HepG2 (cell line): Measurements from ENCODE around the gene ABCG5. TPM values are rescaled to one million over a fixed set of nuclear protein-coding genes. Genes with fewer than 3 reads are reported as not detected.

ENCODE experiments used
- ADNP ChIP-seq: sonication (generic); formaldehyde crosslinking; IDR thresholded peaks from 2 replicates; pipeline ENCODE4 v1.4.0; 2020; ENCODE audit warnings: missing genetic modification reagents
- AKAP8 ChIP-seq: sonication (generic); formaldehyde crosslinking; IDR thresholded peaks from 2 replicates; pipeline ENCODE4 v1.5.1; 2020; ENCODE audit warnings: mild to moderate bottlenecking, missing genetic modification reagents
- ATF5 ChIP-seq: sonication (generic); formaldehyde crosslinking; IDR thresholded peaks from 2 replicates; pipeline ENCODE4 v1.4.0; 2020; ENCODE audit warnings: mild to moderate bottlenecking, low read depth, missing genetic modification reagents
- GRHL1 ChIP-seq: sonication (generic); formaldehyde crosslinking; conservative IDR thresholded peaks from 2 replicates; pipeline ENCODE4 v1.8.0; 2022; ENCODE audit warnings: missing genetic modification reagents
- IKZF1 ChIP-seq: fragments of 450-650 bp; IDR thresholded peaks from 2 replicates; pipeline ENCODE4 v1.7.1; 2016
- KDM1A ChIP-seq: IDR thresholded peaks from 2 replicates; pipeline ENCODE4 v1.6.1; 2016; ENCODE audit warnings: missing compliant biosample characterization
- KLF16 ChIP-seq, 2 experiments: sonication (generic) in 1 of 2; formaldehyde crosslinking in 1 of 2; IDR thresholded peaks; 2 replicates each; pipeline versions ENCODE4 v1.6.1 to v1.8.0; 2016 to 2023; ENCODE audit warnings: missing genetic modification reagents in 2 of 2, missing compliant biosample characterization in 1 of 2
- MYPOP ChIP-seq: sonication (generic); formaldehyde crosslinking; IDR thresholded peaks from 2 replicates; pipeline ENCODE4 v1.8.1; 2023; ENCODE audit warnings: mild to moderate bottlenecking, moderate library complexity, missing genetic modification reagents
- NFAT5 ChIP-seq: sonication (generic); formaldehyde crosslinking; IDR thresholded peaks from 2 replicates; pipeline ENCODE4 v1.4.0; 2020; ENCODE audit warnings: missing genetic modification reagents
- NR2F2 ChIP-seq: IDR thresholded peaks from 2 replicates; pipeline ENCODE4 v1.6.1; 2012; ENCODE audit warnings: low read depth, inconsistent platforms, borderline replicate concordance
- POLR2G ChIP-seq: fragments of 200-400 bp; formaldehyde crosslinking; IDR thresholded peaks from 2 replicates; pipeline ENCODE4 v1.6.1; 2018; ENCODE audit warnings: mild to moderate bottlenecking, low read depth, low read length, moderate library complexity
- PRDM10 ChIP-seq: sonication (generic); formaldehyde crosslinking; IDR thresholded peaks from 2 replicates; pipeline ENCODE4 v1.4.0; 2020; ENCODE audit warnings: low read depth, missing genetic modification reagents
- RELA ChIP-seq: sonication (generic); formaldehyde crosslinking; IDR thresholded peaks from 2 replicates; pipeline ENCODE4 v1.4.0; 2020; ENCODE audit warnings: missing genetic modification reagents
- ZNF17 ChIP-seq: sonication (generic); formaldehyde crosslinking; IDR thresholded peaks from 2 replicates; pipeline ENCODE4 v1.5.0; 2020; ENCODE audit warnings: mild to moderate bottlenecking, missing genetic modification reagents
- ZNF557 ChIP-seq: sonication (generic); formaldehyde crosslinking; IDR thresholded peaks from 2 replicates; pipeline ENCODE4 v1.4.0; 2020; ENCODE audit warnings: missing genetic modification reagents
- ZNF615 ChIP-seq: sonication (generic); formaldehyde crosslinking; IDR thresholded peaks from 2 replicates; pipeline ENCODE4 v1.5.0; 2020; ENCODE audit warnings: mild to moderate bottlenecking, missing genetic modification reagents, borderline replicate concordance
- ZNF746 ChIP-seq: sonication (generic); formaldehyde crosslinking; IDR thresholded peaks from 2 replicates; pipeline ENCODE4 v1.8.0; 2022; ENCODE audit warnings: mild to moderate bottlenecking, missing genetic modification reagents
- polyA plus RNA-seq, 8 experiments: library from polyadenylated mRNA; depleted of rRNA in 3 of 8; stranded (reverse) in 7 of 8; unstranded in 1 of 8; fragments of >200 nt; fragmentation: Illumina TruSeq in 4 of 8; extraction: Trizol in 4 of 8; gene quantifications; 2 replicates each; pipeline versions ENCODE4 v1.2.1 to v1.2.3, GENCODE V29; 2011 to 2016; ENCODE audit warnings: low read depth in 4 of 8, missing spikeins in 1 of 8, mixed read lengths in 1 of 8; ENCODE audit not compliant: insufficient read depth in 1 of 8
- total RNA-seq, 5 experiments: library from RNA; depleted of rRNA; stranded (reverse); fragments of >200 nt; fragmentation: Illumina TruSeq; extraction: Trizol; gene quantifications; 2 replicates each; pipeline ENCODE4 v1.2.3, GENCODE V29; 2016; ENCODE audit warnings: low read depth in 1 of 5

Gene ABCG5
- total and polyA plus RNA-seq, 2 of the 13 experiments (the other 11 are each of a cell fraction or from before 2014, with no cell fraction given), result 15.1 to 39.0 TPM

GRCh38 chr2:43838560-43839267 is at the start of gene ABCG5, which contains the start of gene ABCG8 (continued):
- TF ChIP-seq MYPOP (CRISPR knock-in tag), result peak; percentile 4; the same call in 1 of the 2 replicates
- no peak for TF ChIP-seq ZNF615
- no peak; the same call in 1 of the 2 replicates for TF ChIP-seq AKAP8 (CRISPR knock-in tag)
- no peak; the same call in 1 of the 2 replicates for TF ChIP-seq RELA (CRISPR knock-in tag)
- no peak for TF ChIP-seq ZNF557 (CRISPR knock-in tag)
- no peak for TF ChIP-seq KDM1A (CRISPR knock-in tag)
- TF ChIP-seq NFAT5, result peak; percentile 61; the same call in 1 of the 2 replicates
- no peak for TF ChIP-seq ADNP (CRISPR knock-in tag)
- peak; percentile 62; the same call in 1 of the 2 replicates for TF ChIP-seq ATF5 (CRISPR knock-in tag)
- TF ChIP-seq POLR2G, result peak; percentile 84; the same call in 1 of the 2 replicates
- TF ChIP-seq KLF16 (CRISPR knock-in tag; IDR thresholded peaks at IDR 0.05), result no peak
- no peak for TF ChIP-seq ZNF17 (CRISPR knock-in tag)
- no peak for TF ChIP-seq GRHL1 (CRISPR knock-in tag)
- no peak for TF ChIP-seq IKZF1
- TF ChIP-seq PRDM10 (CRISPR knock-in tag), result no peak
- no peak for TF ChIP-seq ZNF746
- TF ChIP-seq NR2F2, result 0 out of 2 replicates have a peak, but pooled peaks have one; percentile 56
